Smooth muscle cell (in vitro differentiated cells): Measurements from ENCODE around the gene GFM1. TPM values are rescaled to one million over a fixed set of nuclear protein-coding genes. Genes with fewer than 3 reads are reported as not detected.

Source experiments
- DNase-seq: peaks from one replicate; lab custom pipeline; 2025; ENCODE audit not compliant: unreplicated experiment; lab: John Stamatoyannopoulos, UW
- H2AFZ ChIP-seq: fragments of 200-600 bp; sonication (generic); 2 replicates; pipeline ENCODE4 v1.6.0; 2016; ENCODE audit warnings: antibody characterized with exemption, low read depth, mild to moderate bottlenecking
- H3F3A ChIP-seq: fragments of 200-600 bp; sonication (generic); 2 replicates; pipeline ENCODE4 v1.6.0; 2017; ENCODE audit warnings: antibody characterized with exemption, low read depth
- H3K27ac ChIP-seq: fragments of 200-600 bp; sonication (generic); 2 replicates; pipeline ENCODE4 v1.5.1; 2016; ENCODE audit warnings: low read depth, mild to moderate bottlenecking
- H3K27me3 ChIP-seq: fragments of 200-600 bp; sonication (generic); 2 replicates; pipeline ENCODE4 v1.6.1; 2016; ENCODE audit warnings: low read depth, mild to moderate bottlenecking
- H3K36me3 ChIP-seq: fragments of 200-600 bp; sonication (generic); 2 replicates; pipeline ENCODE4 v1.5.1; 2016; ENCODE audit warnings: low read depth
- H3K4me1 ChIP-seq: fragments of 200-600 bp; sonication (generic); 2 replicates; pipeline ENCODE4 v1.5.1; 2016; ENCODE audit warnings: low read depth
- H3K4me2 ChIP-seq: fragments of 200-600 bp; sonication (generic); 2 replicates; pipeline ENCODE4 v1.6.0; 2016; ENCODE audit warnings: mild to moderate bottlenecking
- H3K4me3 ChIP-seq: fragments of 200-600 bp; sonication (generic); 2 replicates; pipeline ENCODE4 v1.5.1; 2016; ENCODE audit warnings: mild to moderate bottlenecking
- H3K79me2 ChIP-seq: fragments of 200-600 bp; sonication (generic); 2 replicates; pipeline ENCODE4 v1.6.0; 2016; ENCODE audit warnings: low read depth, mild to moderate bottlenecking
- H3K9ac ChIP-seq: fragments of 200-600 bp; sonication (generic); 2 replicates; pipeline ENCODE4 v1.6.0; 2016; ENCODE audit warnings: low read depth
- H3K9me3 ChIP-seq: fragments of 200-600 bp; sonication (generic); replicated peaks from 2 replicates; pipeline ENCODE4 v1.5.1; 2016; ENCODE audit warnings: low read depth
- H4K20me1 ChIP-seq: fragments of 200-600 bp; sonication (generic); 2 replicates; pipeline ENCODE4 v1.6.0; 2016; ENCODE audit warnings: low read depth
- WGBS: methylation state at CpG from one replicate; pipeline ENCODE4 v1.1.7; 2016; ENCODE audit warnings: low lambda C conversion rate; 5-methylcytosine and 5-hydroxymethylcytosine counted together
- polyA plus RNA-seq: library from polyadenylated mRNA; unstranded; fragments of >200 nt; fragmentation: Nextera tagmentation; extraction: Ambion mirVana; gene quantifications from 2 replicates; pipeline ENCODE4 v1.2.1, GENCODE V29; 2016
- total RNA-seq: library from RNA; depleted of rRNA; stranded (reverse); fragments of >200 nt; gene quantifications from 2 replicates; pipeline ENCODE4 v1.2.3, GENCODE V29; 2014
- TF ChIP-seq, protein P1 (sequence below): fragments of 200-600 bp; sonication (generic); IDR thresholded peaks from 2 replicates; pipeline ENCODE4 v1.5.1; 2017; ENCODE audit warnings: borderline replicate concordance, mild to moderate bottlenecking, antibody characterized with exemption; ENCODE audit not compliant: insufficient read depth, poor library complexity, severe bottlenecking

The GFM1 gene
- total and polyA plus RNA-seq, 2 experiments from 2014 or later = 19.4 to 34.9 TPM

DNA sequence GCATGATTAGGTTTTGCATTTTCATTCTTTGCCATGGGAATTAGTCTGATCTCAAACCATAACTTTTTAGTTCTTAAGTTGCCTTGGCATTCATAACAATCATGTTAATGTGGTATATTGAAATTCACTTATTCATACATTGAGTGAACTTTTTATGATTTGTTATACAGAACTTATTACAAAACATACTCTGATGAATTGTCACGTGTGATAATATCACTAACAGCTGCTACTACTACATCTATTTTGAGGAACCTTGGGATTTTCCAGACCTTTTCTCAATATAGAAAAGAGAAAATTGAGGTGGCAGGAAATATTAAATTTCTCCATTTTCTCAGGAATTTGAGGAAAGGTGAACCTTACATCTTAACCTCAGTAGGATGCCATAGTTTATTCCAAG lies 18.9 kb downstream of the GFM1 start:
- H2AFZ ChIP-seq = no peak overlapping the region
- H3K9me3 ChIP-seq = no peaks in the 10 kb centered on the region
- H3K36me3 ChIP-seq = peaks cover 5% of the 10 kb centered on the region
- H3K27me3 ChIP-seq = no peaks in the 10 kb centered on the region
- no peak overlapping the region for H3K27ac ChIP-seq
- H3K4me1 ChIP-seq = no peaks in the 10 kb centered on the region
- 100% methylated on average over 1 of the region's 1 CpG for WGBS
- TF ChIP-seq, protein P1, sequence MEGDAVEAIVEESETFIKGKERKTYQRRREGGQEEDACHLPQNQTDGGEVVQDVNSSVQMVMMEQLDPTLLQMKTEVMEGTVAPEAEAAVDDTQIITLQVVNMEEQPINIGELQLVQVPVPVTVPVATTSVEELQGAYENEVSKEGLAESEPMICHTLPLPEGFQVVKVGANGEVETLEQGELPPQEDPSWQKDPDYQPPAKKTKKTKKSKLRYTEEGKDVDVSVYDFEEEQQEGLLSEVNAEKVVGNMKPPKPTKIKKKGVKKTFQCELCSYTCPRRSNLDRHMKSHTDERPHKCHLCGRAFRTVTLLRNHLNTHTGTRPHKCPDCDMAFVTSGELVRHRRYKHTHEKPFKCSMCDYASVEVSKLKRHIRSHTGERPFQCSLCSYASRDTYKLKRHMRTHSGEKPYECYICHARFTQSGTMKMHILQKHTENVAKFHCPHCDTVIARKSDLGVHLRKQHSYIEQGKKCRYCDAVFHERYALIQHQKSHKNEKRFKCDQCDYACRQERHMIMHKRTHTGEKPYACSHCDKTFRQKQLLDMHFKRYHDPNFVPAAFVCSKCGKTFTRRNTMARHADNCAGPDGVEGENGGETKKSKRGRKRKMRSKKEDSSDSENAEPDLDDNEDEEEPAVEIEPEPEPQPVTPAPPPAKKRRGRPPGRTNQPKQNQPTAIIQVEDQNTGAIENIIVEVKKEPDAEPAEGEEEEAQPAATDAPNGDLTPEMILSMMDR = no peak
- no peak overlapping the region for H3K9ac ChIP-seq
- peaks cover 4% of the 10 kb centered on the region for H3K79me2 ChIP-seq
- H3F3A ChIP-seq = no peaks in the 10 kb centered on the region
- DNase-seq = no peak
- H3K4me3 ChIP-seq = no peak overlapping the region
- no peaks in the 10 kb centered on the region for H4K20me1 ChIP-seq
- no peak overlapping the region for H3K4me2 ChIP-seq

DNA sequence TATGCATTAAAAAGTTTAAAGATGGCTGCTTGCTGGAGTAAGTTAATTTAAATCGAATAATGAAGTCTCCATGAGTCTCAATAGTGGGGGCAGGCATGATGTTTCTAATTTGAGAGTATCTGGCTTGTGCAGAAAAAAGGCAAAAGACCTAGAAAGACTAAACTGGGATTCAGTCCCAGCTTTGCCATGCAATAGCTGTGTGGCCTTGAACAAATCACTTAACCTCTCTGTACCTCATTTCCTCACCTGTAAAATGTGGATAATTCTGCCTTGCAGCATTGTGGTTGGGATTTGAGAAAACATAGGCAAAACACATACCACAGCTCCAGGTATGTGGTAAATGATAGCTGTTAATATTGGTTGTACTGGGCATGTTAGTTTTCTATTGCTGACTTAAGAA lies 19.5 kb downstream of the GFM1 start:
- no peak overlapping the region for H3K4me3 ChIP-seq
- H3K36me3 ChIP-seq = peaks cover 5% of the 10 kb centered on the region
- H3K27ac ChIP-seq = no peak overlapping the region
- H3F3A ChIP-seq = no peaks in the 10 kb centered on the region
- H3K79me2 ChIP-seq = peaks cover 7% of the 10 kb centered on the region
- no peak overlapping the region for H2AFZ ChIP-seq
- H3K27me3 ChIP-seq = no peaks in the 10 kb centered on the region
- H4K20me1 ChIP-seq = no peaks in the 10 kb centered on the region
- H3K9ac ChIP-seq = no peak overlapping the region
- no peaks in the 10 kb centered on the region for H3K9me3 ChIP-seq
- H3K4me2 ChIP-seq = no peak overlapping the region
- H3K4me1 ChIP-seq = no peaks in the 10 kb centered on the region
- WGBS = 100% methylated on average over 1 of the region's 1 CpG
- TF ChIP-seq, protein P1 = no peak
- no peak for DNase-seq

DNA sequence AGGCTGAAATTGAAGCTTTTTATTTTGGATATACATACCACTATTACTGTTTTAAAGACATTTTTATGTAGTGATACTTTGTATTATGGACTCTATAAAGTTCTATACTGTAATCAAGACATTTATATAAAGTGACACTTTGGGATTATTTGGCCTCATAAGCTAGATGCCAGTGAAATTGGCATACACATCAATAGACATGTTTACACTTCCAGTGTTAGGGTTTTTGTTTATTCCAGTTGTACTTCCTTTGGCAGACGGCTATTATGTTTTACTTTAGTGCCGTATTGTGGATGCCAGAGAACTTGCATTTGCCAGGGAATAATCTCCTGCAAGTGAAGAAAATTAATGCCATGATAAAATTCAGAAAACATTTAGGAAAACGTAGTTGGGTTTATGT lies 22.1 kb downstream of the GFM1 start:
- H3K27me3 ChIP-seq = no peaks in the 10 kb centered on the region
- no peak overlapping the region for H3K9ac ChIP-seq
- WGBS = 96% methylated on average over 3 of the region's 3 CpGs
- H3K9me3 ChIP-seq = no peaks in the 10 kb centered on the region
- DNase-seq = no peak
- H3F3A ChIP-seq = no peaks in the 10 kb centered on the region
- no peaks in the 10 kb centered on the region for H4K20me1 ChIP-seq
- H3K4me1 ChIP-seq = no peaks in the 10 kb centered on the region
- no peak overlapping the region for H3K4me3 ChIP-seq
- H3K4me2 ChIP-seq = no peak overlapping the region
- peaks cover 30% of the 10 kb centered on the region for H3K79me2 ChIP-seq
- peaks cover 5% of the 10 kb centered on the region for H3K36me3 ChIP-seq
- no peak overlapping the region for H2AFZ ChIP-seq
- H3K27ac ChIP-seq = no peak overlapping the region
- TF ChIP-seq, protein P1 = no peak

DNA sequence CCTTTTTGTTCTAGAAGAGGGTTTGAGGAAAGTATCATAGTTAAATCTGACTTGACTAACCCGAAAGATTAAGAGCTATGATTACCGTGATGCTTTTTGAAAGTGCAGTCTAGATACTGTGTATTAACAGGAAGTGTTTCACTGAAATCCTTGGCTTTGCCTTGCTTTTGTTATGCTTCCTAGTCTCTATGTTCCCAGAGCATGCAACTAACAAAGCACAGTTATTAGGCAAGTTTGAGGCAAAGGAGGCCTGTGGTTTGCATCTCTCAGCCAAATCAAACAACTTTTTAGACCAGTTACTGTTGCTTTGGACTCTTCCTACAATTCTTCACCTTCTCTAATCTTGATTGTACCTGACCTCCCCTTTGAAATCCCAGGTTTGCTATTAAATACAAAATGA lies 24.2 kb downstream of the GFM1 start:
- Histone ChIP-seq H3K27me3 (no peaks in the 10 kb centered on the region), H3K9me3 (no peaks in the 10 kb centered on the region), H3K4me3 (no peak overlapping the region), H3K4me2 (no peak overlapping the region), H3K36me3 (no peaks in the 10 kb centered on the region), H2AFZ (no peak overlapping the region), H3K4me1 (no peaks in the 10 kb centered on the region), H3K9ac (no peak overlapping the region), H3K27ac (no peak overlapping the region), H3F3A (no peaks in the 10 kb centered on the region), H3K79me2 (peaks cover 35% of the 10 kb centered on the region), H4K20me1 (no peaks in the 10 kb centered on the region)
- no peak for DNase-seq
- 93% methylated on average over 2 of the region's 2 CpGs for WGBS
- TF ChIP-seq, protein P1 = no peak
